HG02588 (cell line): Measurements from ENCODE around the gene MON1A.
A peak's percentile ranks its signal among the peaks of the same experiment; 100 is the strongest.
"Not testable (repeated sequence)": the region's sequence is repeated elsewhere in the genome, so short reads cannot be mapped to it uniquely, and the experiment has no call there.

Source experiments
- ATAC-seq: cut with Tn5 transposase; IDR thresholded peaks from one replicate; pipeline ENCODE4 v1.9.1; 2021; ENCODE audit warnings: mild to moderate bottlenecking, moderate library complexity; ENCODE audit not compliant: unreplicated experiment

MON1A gene, protein sequence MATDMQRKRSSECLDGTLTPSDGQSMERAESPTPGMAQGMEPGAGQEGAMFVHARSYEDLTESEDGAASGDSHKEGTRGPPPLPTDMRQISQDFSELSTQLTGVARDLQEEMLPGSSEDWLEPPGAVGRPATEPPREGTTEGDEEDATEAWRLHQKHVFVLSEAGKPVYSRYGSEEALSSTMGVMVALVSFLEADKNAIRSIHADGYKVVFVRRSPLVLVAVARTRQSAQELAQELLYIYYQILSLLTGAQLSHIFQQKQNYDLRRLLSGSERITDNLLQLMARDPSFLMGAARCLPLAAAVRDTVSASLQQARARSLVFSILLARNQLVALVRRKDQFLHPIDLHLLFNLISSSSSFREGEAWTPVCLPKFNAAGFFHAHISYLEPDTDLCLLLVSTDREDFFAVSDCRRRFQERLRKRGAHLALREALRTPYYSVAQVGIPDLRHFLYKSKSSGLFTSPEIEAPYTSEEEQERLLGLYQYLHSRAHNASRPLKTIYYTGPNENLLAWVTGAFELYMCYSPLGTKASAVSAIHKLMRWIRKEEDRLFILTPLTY

DNA sequence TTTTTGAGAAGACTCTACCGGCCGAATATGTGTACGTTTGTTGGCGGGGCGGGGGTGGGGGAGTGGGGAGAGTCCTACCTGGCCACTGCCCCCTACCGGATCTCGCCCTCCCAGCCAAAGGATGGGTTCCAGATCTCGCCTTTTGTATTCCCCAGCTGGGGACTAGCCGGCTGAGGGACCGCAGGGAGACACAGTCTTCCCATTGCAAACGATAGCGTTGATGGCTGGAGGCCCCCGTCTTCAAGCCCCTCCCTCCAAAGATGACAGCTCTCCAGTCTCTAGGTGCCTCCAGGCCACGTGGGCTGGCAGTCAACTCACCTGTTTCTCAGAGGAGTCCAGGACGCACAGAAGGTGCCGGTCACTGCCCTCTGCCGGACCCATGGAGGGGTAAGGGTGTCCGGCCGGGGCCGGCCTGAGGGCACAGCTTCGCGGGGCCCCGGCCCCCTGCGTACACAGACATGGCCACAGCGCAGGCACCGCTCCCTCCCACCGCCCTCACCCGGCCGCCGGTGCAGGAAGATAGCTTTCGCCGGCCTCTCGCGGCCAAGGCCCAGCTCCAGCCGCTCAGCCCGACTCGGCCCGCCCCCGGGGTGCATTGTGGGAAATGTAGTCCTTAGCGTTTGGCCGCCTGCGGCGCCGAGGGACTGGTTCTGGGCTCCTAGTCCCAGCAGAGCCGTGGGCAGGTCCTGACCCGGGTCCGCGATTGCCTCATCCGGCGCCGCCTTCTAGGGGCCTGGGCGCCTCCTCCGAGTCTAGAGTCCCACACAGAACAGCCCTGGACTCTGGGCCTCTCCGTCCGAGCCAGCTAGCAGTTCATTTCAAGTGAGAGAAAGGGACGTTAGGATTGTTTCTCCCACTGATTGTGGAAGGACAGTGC lies at the start of gene MON1A:
Gene MON1A, minus strand, starts transcription at position 521 of the 877 bp plus-strand sequence. CDS start 16,465 bp downstream, outside the sequence.
- ATAC-seq = peak; percentile 94

DNA sequence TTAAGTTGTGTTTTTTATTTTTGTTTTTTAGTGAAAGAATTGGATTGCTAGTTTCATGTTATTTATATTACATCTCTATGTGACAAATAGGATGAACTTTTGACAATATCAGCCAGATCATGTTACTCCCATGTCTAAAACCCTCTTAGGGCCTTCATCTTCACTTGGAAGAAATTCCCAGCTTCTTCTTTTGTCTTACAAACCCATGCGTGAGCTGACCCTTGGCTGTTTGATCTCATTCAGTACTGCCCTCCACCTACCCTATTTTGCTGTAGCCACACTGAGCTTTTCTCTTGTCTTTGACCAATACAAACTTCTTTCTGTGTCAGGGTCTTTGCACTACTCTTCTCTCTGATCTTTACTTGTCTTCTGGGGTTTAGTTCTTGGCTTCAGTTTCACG lies 47.3 kb upstream of the MON1A start:
- no peak for ATAC-seq

DNA sequence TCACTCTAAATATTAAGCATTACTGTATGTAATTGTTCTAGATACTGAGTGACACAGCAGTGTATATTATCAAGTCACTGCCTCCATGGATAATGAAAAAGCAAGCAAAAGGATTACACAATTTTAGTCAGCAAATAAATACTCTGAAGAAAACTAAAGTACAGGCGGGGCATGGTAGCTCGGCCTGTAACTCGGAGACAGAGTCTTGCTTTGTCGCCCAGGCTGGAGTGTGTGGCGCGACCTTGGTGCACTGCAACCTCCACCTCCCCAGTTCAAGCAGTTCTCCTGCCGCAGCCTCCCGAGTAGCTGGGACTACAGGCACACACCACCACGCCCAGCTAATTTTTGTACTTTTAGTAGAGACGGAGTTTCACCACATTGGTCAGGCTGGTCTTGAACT lies 43.0 kb upstream of the MON1A start:
- ATAC-seq = no peak

DNA sequence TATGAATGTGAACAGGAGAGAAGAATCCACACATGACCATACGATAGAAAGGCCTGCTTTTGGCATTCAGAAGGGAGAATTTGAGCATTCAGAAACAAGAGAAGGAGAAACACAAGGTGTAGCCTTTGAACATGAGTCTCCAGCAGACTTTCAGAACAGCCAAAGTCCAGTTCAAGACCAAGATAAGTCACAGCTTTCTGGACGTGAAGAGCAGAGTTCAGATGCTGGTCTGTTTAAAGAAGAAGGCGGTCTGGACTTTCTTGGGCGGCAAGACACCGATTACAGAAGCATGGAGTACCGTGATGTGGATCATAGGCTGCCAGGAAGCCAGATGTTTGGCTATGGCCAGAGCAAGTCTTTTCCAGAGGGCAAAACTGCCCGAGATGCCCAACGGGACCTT lies 38.7 kb upstream of the MON1A start:
- no peak for ATAC-seq

DNA sequence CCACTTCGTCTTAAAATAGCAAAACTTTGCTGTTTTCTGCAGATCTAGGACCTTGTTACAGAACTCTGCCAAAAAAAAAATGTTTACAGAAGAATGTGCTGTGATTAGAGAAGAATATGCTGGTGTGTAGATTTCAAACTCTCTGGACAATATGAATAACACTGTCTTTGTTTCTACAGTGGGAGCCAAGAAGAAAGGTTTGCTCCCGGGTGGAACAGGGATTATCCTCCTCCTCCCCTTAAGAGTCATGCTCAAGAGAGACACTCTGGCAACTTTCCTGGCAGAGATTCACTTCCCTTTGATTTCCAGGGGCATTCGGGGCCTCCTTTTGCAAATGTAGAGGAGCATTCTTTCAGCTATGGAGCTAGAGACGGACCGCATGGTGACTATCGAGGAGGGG lies 37.7 kb upstream of the MON1A start:
- ATAC-seq = no peak

DNA sequence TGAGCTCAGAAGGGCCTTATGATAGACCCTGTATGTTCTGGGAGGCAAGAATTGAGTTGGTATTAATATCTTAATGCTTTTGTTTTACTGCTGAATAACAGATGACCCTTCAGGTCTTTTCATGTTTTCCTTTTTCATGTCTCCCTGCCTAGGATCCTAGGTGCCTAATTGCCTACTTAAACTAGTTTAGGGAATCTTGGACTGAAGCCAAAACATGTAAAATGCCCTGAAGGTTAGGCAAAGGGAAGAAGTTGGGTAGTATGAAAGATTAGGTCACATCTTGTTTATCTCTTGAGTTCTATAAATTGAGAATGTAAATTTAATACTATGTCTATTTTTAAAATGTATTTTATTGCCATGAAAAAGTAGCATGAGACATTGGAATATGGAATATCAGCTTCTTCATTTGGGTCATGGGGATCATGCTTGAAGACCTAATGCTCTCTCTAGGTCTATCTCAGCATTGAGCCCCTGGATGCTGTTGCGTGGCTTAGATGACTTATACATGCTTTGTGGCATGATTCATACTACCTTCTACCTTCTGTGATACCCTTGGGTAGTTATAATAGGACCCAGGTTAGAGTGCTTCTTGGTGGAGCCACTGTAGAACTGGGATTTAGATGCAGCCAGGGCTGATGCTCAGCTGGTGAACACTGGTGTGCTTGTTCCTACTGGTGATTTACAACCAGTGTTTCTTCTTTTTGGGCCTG lies 36.8 kb upstream of the MON1A start:
- no peak for ATAC-seq

DNA sequence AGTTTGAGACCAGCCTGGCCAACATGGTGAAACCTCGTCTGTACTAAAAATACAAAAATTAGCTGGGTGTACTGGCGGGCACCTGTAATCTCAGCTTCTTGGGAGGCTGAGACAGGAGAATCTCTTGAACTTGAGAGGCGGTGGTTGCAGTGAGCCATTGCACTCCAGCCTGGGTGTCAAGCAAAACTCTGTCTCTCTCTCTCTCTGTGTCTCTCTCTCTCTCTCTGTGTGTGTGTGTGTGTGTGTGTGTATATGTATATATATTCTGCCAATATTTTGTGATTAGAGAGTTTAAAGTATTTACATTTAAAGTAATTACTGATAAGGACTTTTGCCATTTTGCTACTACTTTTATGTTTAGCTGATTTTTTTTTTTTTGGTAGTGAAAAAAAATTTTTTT lies 26.0 kb upstream of the MON1A start:
- ATAC-seq = no peak

DNA sequence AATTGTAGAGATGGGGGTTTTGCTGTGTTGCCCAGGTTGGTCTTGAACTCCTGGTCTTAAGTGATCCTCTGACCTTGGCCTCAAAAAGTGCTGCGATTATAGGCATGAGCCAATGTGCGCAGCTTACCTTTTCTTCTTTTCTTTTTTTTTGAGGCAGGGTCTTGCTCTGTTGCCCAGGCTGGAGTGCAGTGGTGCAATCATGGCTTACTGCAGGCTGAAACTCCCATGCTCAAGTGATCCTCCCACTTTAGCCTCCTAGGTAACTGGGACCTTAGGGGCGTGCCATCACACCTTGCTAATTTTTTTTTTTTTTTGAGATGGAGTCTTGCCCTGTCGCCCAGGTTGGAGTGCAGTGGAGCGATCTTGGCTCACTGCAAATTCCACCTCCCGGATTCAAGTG lies 23.3 kb upstream of the MON1A start:
- ATAC-seq = no peak

DNA sequence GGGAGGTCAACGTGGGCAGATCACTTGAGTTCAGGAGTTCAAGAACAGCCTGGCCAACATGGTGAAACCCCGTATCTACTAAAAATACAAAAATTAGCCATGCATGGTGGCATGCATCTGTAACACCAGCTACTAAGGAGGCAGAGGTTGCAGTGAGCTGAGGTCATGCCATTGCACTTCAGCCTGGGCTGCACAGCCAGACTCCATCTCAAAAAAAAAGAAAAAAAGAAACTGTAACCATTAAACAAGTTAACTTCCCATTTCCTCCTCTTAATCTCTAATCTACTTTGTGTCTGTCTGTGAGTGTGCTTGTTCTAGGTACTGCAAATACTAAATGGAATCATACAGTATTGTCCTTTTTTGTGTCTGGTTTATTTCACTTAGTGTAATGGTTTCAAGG lies 13.0 kb upstream of the MON1A start:
- no peak for ATAC-seq

DNA sequence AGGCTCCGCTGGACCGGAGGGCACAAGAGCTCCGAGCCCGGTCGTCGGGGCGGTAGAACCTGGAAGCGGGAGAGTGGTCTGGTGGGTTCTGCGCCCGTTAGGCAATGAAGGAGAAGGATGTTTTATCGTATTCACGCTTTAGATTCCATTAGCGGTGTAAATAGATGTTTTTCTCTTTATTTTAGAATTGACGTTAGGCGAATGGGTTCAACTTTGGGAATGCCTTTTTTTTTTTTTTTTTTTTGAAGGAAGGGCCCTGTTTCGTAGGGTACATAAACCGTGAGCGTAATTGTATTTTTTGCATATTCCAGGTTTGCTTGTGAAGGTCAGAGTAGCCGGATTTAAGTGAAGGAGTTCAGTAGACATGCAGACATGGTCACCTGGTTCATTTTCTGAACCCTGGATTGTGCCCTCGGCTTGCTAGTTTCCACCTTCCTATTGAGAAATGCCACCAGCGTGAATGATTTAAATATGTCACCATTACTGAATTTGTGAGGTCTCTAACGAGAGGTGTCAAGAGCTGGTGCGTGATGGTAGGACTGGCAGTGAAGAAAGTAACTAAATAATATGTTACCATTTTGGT lies 11.1 kb upstream of the MON1A start:
- no peak for ATAC-seq

DNA sequence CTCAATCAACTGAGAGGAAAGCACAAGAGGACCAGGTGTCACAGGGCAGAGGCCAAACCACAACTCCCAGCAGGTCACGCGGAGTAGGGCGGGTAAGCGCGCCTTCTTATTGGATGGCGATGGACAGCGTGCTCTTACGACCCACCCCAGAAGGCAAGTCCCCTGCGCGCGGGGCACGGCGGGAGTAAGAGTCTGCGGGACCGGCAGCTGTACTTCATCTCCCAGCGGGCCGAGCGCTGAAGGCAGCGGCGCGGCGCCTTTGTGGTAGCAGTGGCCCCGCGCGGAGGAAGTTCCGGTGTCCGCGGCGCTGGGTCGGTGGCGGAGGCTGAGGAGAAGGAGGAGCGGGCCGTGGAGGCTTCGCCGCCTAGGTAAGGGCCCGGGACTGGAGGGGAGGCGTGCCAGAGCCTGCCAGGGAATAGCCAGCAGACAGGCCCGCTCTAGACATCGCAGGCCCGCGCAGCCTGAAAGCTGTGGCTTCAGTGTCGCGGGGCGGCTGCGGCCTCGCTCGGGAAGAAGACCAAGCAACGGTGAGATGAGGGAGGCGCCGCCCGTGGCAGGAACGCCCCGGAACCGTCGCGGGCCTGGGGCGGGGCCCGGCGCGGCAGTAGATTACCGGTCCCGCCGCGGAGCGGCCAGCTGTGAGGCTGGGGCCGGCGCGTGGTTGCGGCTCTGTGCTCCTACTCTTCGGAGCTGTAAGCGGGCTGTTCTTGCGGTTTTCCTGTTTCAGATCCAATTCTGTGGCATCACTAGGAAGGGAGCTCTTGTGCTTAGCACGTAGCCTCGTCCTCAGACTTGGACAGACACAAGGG lies 10.5 kb upstream of the MON1A start, which contains the start of gene RBM6:
Gene RBM6, plus strand, starts transcription at position 293 of the 809 bp plus-strand sequence. CDS start 22,492 bp downstream, outside the sequence.
- ATAC-seq = peak; percentile 92

DNA sequence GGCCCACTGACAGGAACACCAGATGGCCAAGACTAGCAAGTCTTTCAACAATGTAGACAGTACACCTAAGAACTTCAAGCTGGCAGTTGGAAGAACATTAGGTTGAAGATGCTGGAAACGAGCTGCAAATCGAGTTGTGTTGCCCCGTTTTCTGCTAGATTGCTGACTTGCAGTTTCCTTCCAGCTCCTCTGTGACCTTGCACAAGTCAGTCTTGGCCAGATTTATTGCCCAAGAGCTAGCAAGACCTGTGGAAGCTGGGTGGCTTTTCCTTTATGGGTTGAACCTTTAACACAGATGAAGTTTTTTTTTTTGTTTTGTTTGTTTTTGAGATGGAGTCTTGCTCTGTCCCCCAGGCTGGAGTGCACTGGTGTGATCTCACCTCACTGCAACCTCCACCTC lies 7.5 kb upstream of the MON1A start:
- no peak for ATAC-seq

DNA sequence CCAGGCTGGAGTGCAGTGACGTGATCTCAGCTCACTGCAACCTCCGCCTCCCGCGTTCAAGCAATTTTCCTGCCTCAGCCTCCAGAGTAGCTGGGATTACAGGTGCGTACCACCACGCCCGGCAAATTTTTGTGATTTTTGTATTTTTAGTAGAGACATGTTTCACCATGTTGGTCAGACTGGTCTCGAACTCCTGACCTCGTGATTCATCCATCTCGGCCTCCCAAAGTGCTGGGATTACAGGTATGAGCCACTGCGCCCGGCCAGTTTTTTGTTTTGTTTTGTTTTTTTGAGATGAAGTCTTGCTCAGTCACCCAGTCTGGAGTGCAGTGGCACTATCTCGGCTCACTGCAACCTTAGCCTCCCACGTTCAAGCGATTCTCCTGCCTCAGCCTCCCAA lies 2.7 kb upstream of the MON1A start:
- ATAC-seq = not testable (repeated sequence)

DNA sequence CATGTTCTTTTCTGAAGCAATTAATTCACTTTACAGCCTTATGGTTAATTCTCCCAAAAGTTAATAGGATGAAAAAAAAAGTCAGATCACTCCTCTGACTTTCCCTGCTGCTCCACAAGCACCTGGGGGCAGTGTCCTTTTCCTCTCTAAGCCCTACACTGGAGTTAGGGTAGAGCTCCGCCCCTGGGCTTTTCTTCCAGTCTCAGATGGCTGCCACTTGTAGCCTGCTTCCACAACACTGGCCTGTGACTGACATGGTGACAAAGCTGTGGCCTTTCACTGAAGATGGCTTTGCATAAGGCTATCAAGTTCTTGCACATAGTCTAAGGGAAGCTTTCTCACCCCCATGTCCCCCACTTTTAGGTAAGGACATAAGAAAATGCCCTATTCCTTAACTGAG lies 1.3 kb upstream of the MON1A start:
- ATAC-seq = no peak

DNA sequence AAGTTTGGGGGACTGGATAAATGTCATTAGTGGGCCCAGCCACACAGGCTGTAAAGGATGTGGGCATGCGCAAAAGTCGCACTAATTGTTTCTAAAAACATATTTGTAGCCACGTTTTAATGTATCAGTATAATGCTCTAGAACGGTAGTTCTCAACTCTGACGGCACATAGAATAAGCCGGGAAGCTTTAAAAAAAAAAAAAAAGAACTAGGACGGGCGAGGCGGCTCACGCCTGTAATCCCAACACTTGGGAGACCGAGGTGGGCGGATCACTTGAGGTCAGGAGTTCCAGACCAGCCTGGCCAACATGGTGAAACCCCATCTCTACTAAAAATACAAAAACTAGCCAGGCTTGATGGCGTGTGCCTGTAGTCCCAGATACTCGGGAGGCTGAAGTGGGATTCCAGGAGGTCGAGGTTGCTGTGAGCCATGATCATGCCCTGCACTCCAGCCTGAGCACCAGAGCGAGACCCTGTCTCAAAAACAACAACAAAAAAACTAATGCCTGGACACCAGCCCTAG lies 618 bp upstream of the MON1A start:
- ATAC-seq = no peak

DNA sequence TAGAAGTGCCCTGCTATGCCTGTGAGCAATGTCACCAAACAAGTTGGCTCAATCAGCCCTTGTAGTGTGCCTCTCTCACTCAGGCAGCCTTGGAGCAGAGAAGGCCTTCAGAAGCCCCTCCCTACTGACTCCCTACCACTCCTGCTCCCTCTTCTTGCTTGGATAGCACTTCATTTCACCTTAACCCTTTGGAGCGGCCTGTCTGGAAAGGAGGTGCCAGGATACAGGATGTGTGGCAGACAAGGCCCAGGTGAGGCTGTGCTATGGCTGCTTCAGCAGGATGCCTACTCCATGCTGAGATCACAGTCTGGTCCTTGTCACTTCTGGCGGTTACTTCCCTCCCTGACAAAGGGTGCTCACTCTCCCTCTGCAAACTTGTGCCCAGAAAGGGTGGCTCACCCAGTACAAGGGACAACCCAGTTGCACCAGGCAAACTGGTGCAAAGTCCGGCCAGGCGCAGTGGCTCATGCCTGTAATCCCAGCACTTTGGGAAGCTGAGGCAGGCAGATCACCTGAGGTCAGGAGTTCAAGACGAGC lies 1.1 kb downstream of the MON1A start:
- ATAC-seq = no peak

DNA sequence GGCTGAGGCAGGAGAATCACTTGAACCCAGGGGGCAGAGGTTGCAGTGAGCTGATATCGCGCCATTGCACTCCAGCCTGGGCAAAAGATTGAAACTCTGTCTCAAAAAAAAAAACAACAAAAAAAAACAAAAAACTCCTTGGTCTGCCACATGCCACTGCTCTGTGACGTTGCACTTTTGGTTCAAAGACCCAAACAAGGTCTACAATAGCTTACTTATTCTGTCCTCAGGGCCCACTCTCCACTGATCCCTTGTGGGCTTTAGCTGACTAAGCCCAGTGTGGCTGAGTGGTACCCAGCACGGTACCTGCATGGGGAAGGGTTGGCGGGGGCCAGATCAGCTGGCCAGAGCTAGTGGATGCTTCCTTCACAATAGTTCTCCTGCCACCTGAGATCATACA lies 1.8 kb downstream of the MON1A start:
- ATAC-seq = no peak

DNA sequence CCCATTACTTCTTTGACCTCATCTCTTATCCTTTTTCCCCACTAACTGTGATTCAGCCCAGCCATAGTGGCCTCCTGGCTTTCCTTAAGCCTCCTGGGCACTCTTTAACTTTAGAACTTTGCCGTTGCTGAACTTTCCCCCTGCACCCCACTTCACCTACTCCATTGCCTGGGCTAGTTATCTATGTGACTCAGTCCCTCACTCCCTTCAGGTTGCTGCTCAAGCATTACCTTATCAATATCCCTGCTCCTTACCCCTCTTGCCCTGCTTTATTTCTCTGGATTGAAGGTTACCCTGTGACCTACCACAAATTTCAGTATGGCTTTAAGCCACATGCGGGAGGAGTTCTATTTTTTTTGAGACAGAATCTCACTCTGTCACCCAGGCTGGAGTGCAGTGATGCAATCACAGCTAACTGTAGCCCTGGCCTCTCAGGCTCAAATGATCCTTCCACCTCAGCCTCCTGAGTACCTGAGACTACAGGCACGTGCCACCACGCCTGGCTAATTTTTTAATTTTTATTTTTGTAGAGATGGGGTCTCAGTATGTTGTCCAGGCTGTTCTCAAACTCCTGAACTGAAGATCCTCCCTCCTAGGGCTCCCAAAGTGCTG lies 3.4 kb downstream of the MON1A start:
- ATAC-seq = no peak

DNA sequence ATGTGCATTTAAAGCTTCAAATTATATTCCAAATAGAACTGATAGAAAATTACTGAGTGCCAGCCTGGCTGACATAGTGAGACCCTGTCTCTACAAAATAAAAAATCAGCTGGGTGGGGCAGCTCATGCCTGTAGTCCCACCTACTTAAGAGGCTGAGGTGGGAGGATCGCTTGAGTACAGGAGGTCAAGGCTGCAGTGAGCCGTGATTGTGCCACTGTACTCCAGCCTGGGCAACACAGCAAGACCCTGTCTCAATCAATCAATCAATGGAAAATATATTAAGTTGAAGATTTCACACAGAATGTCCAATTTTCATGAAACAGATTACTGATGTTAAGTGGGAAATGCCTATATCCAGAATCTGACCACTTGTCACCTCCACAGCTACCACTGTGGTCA lies 4.1 kb downstream of the MON1A start:
- ATAC-seq = no peak
